SHP77 treated with DMSO at 0.1 percent for 48 hours (cell line): Measurements from ENCODE around the gene COX10.
"Not testable (repeated sequence)": the region's sequence is repeated elsewhere in the genome, so short reads cannot be mapped to it uniquely, and the experiment has no call there.

Experiments
- DNase-seq: peaks from one replicate; lab custom pipeline; 2025; lab: John Stamatoyannopoulos, UW

COX10 gene

DNA sequence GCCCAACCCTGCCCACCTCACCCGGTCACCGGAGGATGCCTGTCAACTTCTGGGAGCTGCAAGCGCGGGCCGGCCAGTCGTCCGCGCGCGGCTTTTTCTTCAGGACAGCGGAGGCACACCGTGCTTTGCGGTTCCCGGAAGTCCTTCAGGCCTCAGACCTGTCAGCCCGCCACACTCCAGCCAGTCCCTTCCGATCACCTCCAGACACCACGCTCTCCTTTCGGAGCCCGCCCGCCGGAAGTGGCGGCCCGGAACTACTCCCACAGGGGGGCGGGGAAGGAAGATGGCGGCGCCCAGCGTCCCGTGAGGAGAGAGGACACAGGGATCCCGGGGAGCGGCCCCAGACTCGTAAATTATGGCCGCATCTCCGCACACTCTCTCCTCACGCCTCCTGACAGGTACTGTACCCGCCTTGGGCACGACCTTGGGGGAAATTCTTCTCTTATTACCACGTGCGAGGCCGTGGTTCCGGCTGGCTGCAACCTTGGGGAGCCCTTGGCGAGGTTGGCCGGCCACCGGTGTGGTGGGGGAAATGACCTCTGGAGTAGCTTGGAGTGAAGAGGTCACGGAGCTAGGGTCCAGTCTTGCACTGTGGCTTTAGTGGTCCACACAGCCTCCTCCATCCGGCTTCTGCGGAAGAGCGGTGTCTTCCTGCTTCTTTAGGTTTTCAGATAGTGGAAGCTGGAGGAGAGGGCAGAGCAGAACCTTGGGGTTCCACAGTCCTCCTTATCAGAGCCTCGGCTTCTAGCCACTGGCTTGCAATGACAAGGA lies at the start of gene COX10:
COX10 (plus strand) TSS at position 254 of the 771 bp plus-strand sequence; CDS start at position 356, 102 bp downstream.
- DNase-seq, result peak; percentile 77

DNA sequence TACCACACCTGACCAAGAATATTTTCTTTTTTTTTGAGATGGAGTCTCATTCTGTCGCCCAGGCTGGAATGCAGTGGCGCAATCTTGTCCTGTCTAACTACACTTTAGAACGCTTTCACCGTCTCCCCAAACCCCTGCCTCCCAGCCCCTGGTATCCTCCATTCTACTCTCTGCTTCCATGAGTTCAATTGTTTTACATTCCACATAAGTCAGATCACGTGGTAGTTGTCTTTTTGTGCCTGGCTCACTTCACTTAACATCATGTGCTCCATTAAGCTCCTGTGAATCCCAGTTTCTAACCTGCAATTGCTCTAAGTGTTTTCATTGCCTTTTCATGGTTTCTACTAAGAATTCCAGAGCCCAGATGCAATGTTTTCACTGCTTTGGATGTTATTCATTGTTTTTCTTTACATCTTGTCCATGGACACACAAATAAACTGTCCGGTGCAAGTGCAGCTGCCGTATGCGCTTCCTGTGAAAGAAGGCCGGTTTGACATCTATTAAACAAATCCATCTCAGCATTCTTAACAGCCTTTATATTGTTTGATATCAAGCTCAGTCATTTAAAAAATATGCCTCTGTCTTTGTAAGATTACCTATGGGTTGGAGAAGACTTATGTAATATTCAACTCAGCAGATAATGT lies 47.5 kb upstream of the COX10 start:
- not testable (repeated sequence) for DNase-seq

DNA sequence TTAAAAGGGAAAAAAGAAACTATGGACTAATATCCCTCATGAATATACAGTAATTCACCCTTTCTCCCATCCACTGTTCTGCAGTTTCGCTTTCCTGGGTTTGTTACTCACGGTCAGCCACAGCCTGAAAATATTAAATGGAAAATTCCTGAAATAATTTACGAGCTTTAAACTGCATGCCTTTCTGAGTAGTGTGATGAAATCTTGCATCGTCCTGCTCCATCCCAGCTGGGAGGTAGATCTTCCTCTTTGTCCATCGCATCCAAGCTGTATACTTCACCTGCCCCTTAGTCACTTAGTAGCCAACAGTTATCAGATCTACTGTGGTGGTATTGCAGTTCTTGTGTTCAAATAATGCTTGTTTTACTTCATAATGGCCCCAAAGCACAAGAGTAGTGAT lies 39.5 kb upstream of the COX10 start:
- DNase-seq, result not testable (repeated sequence)

DNA sequence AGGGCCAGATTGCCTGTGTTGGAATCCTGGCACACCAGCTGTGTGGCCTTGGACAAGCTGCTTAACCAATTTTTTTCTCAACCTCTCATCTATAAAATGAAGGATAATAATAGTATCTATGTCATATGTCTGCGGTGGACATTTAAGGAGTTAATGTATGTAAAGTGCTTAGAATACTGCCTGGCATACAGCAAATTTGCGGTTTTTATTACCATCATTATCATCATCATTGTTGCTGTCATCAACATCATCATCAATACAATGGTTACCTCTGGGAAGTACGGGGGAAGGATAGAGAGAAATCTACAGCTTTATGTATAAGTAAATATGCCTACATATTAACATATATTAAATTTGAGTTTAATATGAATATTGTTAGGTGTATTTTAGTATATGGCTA lies 37.1 kb upstream of the COX10 start:
- no peak for DNase-seq

DNA sequence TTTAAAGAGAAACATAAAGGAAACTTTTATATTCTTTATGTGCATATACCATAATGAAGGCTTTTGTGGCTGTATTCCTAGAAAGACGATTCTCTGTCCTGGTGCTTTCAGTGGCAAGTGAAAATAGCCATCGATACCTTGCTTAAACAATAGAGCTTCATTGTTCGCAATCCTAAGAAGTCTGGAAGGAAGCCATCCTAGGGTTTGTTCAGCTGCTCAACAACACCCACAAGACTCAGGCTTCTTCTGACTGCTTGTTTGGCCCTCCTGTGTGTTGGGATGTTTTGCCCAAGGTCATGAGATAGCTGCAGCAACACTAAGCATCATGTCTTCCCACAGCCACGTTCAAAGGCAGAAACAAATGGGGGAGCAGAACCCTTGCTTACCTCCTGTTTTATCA lies 36.1 kb upstream of the COX10 start:
- DNase-seq, result no peak

DNA sequence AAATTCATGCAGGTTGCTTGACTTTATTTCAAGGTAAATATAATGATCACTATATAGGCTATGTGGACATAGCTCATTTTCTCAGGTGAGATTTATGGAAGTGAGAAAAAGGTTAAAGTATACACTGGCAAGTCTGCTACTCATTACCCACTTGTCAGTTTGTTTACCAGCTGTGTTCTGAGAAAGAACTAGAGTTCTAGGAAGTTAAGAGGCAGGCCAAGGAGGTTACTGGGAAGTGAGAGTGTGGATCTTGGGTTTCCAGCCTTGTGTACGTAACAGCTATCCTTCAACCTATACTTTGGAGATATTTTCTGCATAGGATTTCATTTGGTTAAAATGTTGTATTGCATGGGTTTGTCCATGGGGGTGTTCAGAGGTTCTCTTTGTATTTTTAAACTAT lies 31.9 kb upstream of the COX10 start:
- DNase-seq, result no peak

DNA sequence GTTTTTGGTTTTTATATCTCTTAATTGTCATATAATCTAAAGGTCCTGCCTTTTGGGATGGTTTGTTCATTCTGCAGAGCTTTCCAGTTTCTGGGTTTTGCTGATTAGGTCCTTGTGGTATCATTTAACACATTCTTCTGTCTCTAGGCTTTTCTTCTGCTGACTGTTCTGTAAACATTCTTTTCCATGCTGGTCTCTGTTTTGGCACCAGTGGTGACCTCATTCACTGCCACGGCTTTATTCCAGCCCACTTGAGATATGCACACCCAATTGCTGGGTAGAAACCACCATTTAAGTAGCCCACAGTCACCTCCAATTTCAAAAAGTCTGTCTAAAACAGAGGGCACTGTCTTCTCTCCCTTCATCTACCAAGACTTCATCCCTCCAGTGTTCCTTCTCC lies 31.1 kb upstream of the COX10 start:
- DNase-seq, result no peak

DNA sequence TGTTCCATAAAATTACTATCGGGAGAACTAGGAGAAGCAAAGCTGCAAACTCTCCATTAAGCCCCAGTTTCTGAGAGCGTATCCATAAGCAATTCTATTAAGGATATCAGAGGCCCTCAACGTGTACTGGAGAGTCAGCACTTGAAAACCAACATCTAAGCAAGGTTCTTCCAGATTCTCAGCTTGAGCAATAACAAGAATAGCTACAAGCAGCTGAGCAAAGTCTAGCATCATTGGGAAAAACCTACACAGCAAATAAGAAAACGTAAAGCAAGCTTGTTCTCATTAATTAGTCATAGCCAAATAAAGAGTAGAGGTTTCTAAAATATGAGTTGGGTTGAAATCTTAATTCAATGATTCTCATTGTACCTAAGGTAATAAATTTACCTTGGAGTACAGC lies 26.9 kb upstream of the COX10 start:
- no peak for DNase-seq

DNA sequence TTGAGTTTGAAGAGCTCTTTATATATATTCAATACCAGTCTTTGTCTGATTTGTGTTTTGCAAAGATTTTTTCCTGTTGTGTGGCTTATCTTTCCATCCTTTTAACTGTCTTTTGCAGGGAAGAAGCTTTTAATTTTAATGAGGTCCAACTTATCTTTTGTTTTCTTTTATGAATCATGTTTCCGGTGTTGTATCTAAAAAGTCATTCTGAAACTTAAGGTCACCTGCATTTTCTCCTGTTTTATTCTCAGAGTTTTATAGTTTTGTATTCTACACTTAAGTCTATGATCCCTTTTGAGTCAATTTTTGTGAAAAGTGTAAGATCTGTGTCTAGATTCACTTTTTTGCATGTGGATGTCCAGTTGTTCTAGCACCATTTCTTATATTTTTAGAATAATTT lies 24.6 kb upstream of the COX10 start:
- DNase-seq, result no peak

DNA sequence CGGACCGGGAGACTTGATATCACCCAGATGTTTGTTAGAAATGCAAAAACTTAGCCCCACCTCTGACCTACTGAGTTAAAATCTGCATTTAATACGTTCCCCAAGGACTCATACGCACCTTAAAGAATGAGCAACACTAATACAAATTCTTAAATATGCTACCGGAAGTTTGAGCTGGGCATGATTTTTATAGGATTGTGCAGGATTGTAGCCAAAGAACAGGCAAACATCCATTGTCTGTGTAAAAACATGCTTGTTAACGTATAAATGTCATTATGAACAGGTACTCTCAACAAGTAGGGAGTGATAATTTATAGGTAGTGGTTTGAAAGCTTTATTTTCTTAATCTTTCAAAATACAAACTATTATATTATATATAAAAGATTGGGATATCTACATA lies 22.3 kb upstream of the COX10 start:
- no peak for DNase-seq

DNA sequence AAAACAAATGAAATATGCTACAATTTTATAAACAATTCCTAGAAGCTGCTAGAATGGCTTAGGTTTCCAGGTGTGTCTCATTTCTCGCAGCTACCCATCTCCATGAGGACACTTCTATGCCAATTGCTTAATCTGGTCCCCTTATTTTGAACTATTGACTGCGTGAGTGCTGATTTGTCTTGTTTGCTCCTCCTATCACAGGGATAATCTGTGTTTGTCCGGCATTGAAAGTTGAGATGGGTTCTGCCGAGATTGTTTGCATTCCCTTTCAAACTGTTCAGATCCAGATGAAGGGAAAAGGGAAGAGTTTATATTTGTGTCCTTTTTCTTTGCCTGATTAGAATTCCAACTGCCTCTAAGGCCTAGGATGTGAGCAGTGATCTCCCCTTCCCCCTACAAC lies 21.7 kb upstream of the COX10 start:
- DNase-seq, result no peak

DNA sequence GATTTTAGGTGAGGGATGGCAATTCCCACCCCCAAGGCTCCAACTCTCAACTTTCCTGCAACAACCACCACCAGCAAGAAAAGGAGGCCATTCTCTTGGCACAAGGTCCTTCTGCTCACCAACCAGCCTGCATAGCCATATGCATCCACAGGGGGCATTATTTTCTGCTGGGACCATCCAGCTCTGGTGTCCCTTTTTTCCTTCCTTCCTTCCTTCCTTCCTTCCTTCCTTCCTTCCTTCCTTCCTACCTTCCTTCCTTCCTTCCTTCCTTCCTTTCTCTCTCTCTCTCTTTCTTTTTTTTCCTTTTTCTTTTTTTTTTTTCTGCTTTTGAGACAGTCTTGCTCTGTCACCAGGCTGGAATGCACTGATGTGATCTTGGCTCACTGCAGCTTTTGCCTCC lies 21.1 kb upstream of the COX10 start:
- DNase-seq, result no peak

DNA sequence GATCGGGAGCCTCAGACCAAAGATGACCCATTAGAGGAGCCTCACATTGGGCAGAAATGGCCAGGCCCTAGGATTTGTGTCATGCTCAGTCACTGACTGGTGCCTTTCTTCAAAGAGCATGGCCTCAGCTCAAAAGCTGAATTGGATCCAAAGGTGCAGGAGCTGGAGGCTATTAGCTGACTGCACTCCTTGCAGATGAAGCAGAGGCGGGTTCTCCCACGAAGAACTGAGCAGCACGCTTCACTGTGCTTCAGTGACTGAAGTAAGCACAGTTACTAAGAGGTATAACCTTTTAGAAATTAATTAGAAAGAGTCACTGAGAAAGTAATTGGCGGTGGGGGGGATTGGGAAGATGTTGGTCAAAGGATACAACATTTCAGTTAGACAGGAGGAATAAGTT lies 18.7 kb upstream of the COX10 start:
- no peak for DNase-seq

DNA sequence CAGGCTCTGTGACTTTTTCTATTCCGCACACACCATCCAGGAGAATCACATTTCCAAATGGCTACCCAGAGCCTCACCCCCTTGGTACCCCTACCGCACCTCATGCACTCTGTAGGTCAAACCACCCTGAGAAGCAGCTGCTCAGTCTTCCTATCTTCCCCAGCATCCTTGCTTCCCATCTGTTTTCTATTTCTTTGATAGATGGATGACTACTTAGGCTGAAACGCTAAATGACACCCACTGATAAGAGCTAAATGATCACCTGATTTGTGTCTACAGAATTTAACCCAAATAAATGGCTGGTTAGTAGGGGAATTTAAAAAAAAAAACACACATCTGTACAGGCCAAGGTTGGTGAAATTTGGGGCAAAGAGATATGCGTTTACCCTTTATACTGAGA lies 17.6 kb upstream of the COX10 start:
- no peak for DNase-seq

DNA sequence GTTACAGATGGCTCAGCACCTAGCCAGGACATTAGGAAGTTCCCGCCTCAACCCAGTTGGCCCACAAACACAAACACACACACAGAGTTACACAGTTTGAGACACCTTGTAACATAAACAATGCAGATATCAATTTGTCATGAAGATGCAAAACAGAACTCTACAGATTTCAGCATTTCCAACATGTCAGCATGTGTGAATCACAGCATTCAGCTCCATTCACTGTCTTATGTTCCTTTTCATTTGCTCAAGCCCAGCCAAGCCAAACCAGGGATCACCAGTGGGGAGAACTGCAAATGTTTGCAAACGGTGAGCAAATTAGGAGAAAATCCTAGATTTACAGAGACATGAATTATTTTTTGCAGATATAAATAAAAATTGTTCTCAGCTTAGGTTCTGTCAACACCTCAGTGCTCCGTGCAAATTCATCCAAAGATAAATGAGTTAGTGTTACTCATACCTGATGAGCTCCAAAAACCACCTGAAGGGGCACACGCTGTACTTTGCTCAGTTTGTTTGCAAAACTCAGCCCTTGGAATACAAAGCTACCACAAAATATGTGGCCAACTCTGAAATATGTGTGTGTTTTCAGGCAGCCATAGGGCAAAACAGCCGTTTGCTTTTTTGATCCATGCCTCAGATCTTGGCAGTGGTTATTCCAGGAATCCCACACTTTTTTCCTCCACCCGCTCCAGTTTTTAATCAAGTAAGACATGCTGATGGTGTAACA lies 16.3 kb upstream of the COX10 start:
- no peak for DNase-seq

DNA sequence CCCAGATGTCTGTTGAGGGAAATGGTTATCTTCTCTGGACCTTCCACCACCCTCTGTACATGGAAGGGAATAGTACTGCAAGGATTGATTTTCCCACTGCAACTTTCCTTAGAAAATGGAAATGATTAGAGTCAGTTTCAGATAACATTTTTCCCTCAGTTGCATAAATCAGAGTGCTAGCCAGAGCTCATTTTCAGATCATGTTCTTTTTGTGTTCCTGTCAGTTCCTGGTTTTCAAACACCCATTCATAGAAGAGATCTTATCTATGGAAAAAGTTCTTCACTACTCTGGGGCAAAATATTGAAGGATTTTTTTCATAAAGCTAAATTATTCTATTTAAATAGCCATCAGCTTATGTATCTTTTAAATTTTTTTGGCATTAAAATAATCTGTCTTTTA lies 11.7 kb upstream of the COX10 start:
- no peak for DNase-seq

DNA sequence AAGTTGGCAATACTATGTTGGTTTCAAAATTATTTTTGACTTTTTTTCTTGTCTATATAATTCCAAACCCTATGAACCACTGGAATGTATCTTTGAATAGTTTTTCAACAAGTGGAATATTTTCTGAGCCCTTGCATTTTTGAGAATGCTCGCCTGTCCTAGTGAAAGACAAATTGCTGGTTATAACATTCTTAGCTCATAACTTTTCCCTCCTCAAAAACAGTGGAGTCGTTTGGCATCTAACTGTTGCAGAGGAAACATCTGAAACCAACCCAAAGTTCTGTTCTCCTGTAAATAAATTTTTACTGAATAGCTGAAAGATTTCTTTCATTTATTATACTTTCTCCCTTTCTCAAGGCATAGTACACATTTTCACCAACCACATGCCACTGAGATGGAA lies 11.3 kb upstream of the COX10 start:
- DNase-seq, result no peak

DNA sequence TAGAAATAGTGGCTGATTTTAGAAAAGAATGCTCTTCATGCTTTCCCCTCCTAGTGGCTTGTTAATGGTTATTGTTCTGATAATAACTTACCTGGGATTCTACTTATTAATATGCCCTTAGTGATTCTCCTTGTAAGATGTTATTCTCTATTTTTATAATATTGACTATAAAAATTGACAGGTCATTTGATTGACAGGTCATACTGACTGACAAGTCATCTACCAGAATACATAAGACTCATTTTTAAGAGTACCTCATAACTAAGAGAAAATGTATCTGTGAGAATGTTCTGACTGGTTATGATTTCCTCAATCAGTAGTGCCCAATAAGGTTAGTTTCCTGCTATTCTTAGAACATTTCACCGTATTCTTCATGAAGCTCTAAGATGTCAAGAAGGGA lies 8.6 kb upstream of the COX10 start:
- no peak for DNase-seq

DNA sequence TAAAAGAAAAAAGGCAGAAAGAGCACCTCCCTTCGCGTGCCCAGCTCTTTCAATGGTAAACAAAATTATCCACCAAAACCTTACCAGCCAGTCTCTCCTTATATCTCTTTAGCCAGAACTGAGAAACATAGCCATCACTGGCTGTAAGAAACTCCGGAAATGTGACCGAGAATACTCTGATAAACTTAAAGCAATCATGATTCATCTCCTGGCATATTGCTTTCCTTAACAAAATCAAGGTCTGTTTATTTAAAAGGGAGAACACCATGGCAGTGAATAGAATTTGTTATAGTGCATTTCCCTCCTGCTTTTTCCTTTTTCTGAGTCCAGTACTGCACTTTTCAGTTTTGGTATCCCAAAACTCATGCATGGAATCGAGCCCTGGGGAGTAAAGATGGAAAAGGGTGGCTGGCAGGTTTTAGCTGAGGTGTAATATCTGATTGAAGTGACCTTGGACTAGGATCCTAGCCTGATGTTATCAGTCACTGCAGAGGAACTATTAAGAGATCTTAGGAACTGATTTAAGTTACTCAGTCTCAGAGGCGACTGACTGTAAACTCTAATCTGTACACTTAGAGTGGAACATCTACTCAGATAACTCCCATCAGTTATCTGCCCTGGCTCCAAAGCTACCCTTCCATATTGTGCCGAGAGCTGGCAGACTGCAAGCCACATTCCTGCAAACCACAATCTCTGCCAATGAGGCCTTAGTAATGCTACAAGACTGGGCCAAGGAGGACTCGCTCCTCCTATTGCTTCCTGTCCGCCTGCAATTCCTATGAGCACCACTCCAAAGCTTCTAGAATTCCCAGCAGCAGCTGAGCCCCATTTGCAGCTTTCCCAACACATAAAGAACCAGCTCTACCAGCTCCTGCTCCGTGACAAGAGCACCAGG lies 7.4 kb upstream of the COX10 start:
- DNase-seq, result no peak

DNA sequence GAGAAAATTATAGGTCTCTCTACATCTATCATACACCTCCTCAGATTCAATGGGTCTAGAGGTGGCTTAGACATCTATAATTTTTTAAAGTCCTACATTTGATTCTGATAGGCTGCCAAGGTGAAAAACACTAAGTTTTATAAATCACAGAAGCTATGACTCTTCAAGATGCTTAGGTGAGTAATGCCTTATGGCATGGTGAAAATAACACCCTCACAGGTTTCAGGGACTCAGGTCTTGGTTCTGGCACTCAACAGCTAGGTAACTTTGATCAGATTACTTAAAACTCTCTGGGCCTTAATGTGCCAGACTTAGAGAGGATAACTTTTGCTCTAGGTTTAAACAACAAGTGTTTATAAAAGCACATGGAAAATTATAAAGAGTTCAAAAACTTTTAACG lies 2.0 kb upstream of the COX10 start:
- no peak for DNase-seq

DNA sequence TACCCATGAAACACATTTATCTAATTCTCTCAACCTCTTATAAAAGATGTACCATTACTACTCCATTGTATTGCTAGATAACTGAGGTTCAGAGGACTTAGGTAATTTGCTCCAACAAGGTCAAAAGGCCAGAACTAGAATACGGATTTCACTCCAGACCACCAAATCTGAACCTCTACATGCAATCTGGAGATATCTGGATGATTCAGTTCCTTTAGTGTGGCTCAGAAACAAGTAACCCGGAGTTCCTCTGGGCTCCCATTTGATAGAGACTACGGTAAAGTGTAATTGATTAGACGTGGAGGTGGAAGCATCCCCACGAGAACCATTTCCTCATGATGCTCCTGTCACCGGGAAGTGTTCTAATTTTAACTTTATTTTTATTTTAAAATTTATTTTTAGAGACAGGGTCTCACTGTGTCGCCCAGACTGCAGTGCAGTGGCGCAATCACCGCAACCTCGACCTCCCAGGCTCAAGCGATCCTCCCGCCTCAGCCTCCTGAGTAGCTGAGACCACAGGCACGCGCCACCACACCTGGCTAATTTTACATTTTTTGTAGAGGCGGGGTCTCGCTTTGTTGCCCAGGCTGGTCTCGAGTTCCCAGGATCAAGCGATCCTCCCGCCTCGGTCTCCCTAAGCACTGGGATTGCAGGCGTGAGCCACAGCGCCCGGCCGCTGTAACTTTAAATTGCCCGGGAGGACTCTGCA lies 608 bp upstream of the COX10 start:
- no peak for DNase-seq
